ENCODE data around the gene OGA. TPM values are rescaled to one million over a fixed set of nuclear protein-coding genes. Genes with fewer than 3 reads are reported as not detected.

Gene OGA
- total and polyA plus RNA-seq, 9 of the 15 experiments (the other 6 are each of a cell fraction or from before 2014, with no cell fraction given): 13.5 to 73.5 (median 59.5) TPM

DNA sequence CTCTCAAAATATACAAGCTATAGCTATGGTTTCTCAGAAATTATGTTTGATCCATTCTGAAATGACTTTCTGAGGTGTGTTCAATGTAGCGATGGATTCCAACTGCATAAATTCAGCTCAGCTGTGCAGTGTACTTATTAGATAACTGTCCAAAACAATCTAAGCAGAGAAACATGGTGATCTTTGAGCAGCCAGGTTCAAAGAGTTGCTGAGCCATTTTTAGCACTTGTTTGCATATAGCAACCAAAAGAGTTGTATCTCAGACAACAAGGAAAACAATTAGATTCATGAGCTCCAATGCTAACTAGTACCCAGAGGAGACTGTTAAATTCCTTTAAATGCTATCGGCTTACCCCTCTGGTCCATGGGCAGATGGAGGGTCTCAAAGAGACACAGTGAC lies 41.3 kb upstream of the OGA start:
- H3K9me1 ChIP-seq (ENCODE audit: control insufficient read depth, insufficient read depth, low read length): no peaks in the 10 kb centered on the region
- H2AFZ ChIP-seq (ENCODE audit: low read depth, low read length): no peak overlapping the region
- H3K9ac ChIP-seq (ENCODE audit: insufficient read depth in 1 of 2, low read depth in 2 of 2, low read length in 2 of 2): no peak overlapping the region
- BruUV-seq (replicated peaks): no TSS peak
- ChIA-PET CTCF (ENCODE audit: low intra/inter-chr PET ratio) (no interaction called here), POLR2A (no interaction called here)
- in situ Hi-C loops (cut with MboI) (no loop called here), intact Hi-C loops (cut with micrococcal nuclease) (no loop called here)
- no peak for ATAC-seq
- H3K36me3 ChIP-seq (ENCODE audit: control insufficient read depth, insufficient read depth, low read length): no peaks in the 10 kb centered on the region
- TF ChIP-seq TBL1XR1 (IDR thresholded peaks at IDR 0.05; ENCODE audit: low read length in 2 of 2) (no peak), KDM5B (IDR thresholded peaks at IDR 0.05; ENCODE audit: insufficient replicate concordance, low read depth, low read length) (no peak), FOXA3 (CRISPR knock-in tag; conservative IDR thresholded peaks at IDR 0.05 in 1 of 2, IDR thresholded peaks at IDR 0.05 in 1 of 2) (no peak), POLR3A (IDR thresholded peaks at IDR 0.05; ENCODE audit: borderline replicate concordance, extremely low read depth, insufficient read depth, insufficient read length) (no peak), DACH1 (IDR thresholded peaks at IDR 0.05; ENCODE audit: partially characterized antibody) (no peak), PML (IDR thresholded peaks at IDR 0.05; ENCODE audit: low read length) (no peak), ARHGAP35 (IDR thresholded peaks at IDR 0.05; ENCODE audit: partially characterized antibody) (no peak), ZNF695 (CRISPR knock-in tag; IDR thresholded peaks at IDR 0.05) (no peak), TEAD2 (tag; IDR thresholded peaks at IDR 0.05) (no peak), LEF1 (IDR thresholded peaks at IDR 0.05) (no peak)
- TF ChIP-seq, protein P1, sequence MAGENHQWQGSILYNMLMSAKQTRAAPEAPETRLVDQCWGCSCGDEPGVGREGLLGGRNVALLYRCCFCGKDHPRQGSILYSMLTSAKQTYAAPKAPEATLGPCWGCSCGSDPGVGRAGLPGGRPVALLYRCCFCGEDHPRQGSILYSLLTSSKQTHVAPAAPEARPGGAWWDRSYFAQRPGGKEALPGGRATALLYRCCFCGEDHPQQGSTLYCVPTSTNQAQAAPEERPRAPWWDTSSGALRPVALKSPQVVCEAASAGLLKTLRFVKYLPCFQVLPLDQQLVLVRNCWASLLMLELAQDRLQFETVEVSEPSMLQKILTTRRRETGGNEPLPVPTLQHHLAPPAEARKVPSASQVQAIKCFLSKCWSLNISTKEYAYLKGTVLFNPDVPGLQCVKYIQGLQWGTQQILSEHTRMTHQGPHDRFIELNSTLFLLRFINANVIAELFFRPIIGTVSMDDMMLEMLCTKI (IDR thresholded peaks at IDR 0.05; ENCODE audit: partially characterized antibody): no peak
- TF ChIP-seq, protein P2, sequence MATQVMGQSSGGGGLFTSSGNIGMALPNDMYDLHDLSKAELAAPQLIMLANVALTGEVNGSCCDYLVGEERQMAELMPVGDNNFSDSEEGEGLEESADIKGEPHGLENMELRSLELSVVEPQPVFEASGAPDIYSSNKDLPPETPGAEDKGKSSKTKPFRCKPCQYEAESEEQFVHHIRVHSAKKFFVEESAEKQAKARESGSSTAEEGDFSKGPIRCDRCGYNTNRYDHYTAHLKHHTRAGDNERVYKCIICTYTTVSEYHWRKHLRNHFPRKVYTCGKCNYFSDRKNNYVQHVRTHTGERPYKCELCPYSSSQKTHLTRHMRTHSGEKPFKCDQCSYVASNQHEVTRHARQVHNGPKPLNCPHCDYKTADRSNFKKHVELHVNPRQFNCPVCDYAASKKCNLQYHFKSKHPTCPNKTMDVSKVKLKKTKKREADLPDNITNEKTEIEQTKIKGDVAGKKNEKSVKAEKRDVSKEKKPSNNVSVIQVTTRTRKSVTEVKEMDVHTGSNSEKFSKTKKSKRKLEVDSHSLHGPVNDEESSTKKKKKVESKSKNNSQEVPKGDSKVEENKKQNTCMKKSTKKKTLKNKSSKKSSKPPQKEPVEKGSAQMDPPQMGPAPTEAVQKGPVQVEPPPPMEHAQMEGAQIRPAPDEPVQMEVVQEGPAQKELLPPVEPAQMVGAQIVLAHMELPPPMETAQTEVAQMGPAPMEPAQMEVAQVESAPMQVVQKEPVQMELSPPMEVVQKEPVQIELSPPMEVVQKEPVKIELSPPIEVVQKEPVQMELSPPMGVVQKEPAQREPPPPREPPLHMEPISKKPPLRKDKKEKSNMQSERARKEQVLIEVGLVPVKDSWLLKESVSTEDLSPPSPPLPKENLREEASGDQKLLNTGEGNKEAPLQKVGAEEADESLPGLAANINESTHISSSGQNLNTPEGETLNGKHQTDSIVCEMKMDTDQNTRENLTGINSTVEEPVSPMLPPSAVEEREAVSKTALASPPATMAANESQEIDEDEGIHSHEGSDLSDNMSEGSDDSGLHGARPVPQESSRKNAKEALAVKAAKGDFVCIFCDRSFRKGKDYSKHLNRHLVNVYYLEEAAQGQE (IDR thresholded peaks at IDR 0.05; ENCODE audit: borderline replicate concordance): no peak
- TF ChIP-seq, protein P2 (CRISPR knock-in tag; IDR thresholded peaks at IDR 0.05; ENCODE audit: low read depth): no peak
- no peaks in the 10 kb centered on the region for H4K20me1 ChIP-seq (replicated peaks; ENCODE audit: control insufficient read depth, insufficient read depth, low read length)
- no peaks in the 10 kb centered on the region for H3K27me3 ChIP-seq (ENCODE audit: control insufficient read depth in 2 of 2, insufficient read depth in 2 of 2, low read length in 2 of 2)
- no peak overlapping the region for H3K4me2 ChIP-seq (ENCODE audit: insufficient read depth, low read length)
- no peak for FAIRE-seq
- no peaks in the 10 kb centered on the region for H3K9me3 ChIP-seq (replicated peaks; ENCODE audit: control insufficient read depth, insufficient read depth, low read depth, low read length)
- no peak overlapping the region for H3K4me3 ChIP-seq
- DNase-seq (ENCODE audit: extremely low read depth in 1 of 4, low spot score in 3 of 4): no peak
- no CpG with 5 or more reads among the region's 2 CpGs for WGBS (ENCODE audit: insufficient coverage, low coverage, missing lambda C conversion rate)
- no peaks in the 10 kb centered on the region for H3K79me2 ChIP-seq (ENCODE audit: control insufficient read depth, insufficient read depth, low read length)
- no peak overlapping the region for H3K27ac ChIP-seq (ENCODE audit: extremely low read depth, low read depth, low read length)
- H3K4me1 ChIP-seq (replicated peaks in 1 of 2; ENCODE audit: control insufficient read depth in 2 of 2, insufficient read depth in 2 of 2, low read length in 2 of 2): no peaks in the 10 kb centered on the region

Measured in K562 (cell line).